ENCODE measurements around the gene ABCD3.

The ABCD3 gene

GRCh38 chr1:94468708-94469107 lies 50.5 kb downstream of the ABCD3 start:
- Histone ChIP-seq H3K9me3 (ENCODE audit: control insufficient read depth, insufficient read depth, low read depth, low read length) (no peaks in the 10 kb centered on the region), H3K27ac (ENCODE audit: extremely low read depth, low read depth, low read length) (no peak overlapping the region), H3K36me3 (ENCODE audit: control insufficient read depth in 2 of 2, insufficient read depth in 1 of 2, low read length in 2 of 2) (peaks cover 10 to 27% of the 10 kb centered on the region in 2 experiments), H3K4me1 (ENCODE audit: control insufficient read depth, insufficient read depth, low read length) (no peaks in the 10 kb centered on the region), H3K4me3 (ENCODE audit: low read depth, low read length) (no peak overlapping the region)
- CTCF ChIA-PET: interaction anchor here (0.6 to 1.0 kb wide), 2 partner anchors 13 to 331 kb away, joined by 3 to 5 read pairs; no protein-coding TSS in a partner anchor
- TF ChIP-seq SP7 (tag by site-specific recombination; IDR thresholded peaks at IDR 0.05): no peak
- no peak for TF ChIP-seq ZNF112 (tag by site-specific recombination; IDR thresholded peaks at IDR 0.05)
- no peak for TF ChIP-seq RBAK (tag by site-specific recombination; IDR thresholded peaks at IDR 0.05)
- no peak for TF ChIP-seq ZNF530 (tag by site-specific recombination; IDR thresholded peaks at IDR 0.05; ENCODE audit: low read depth)
- TF ChIP-seq PBX3 (CRISPR knock-in tag; IDR thresholded peaks at IDR 0.05): no peak
- TF ChIP-seq ZNF211 (tag by site-specific recombination; IDR thresholded peaks at IDR 0.05; ENCODE audit: low read depth): no peak
- TF ChIP-seq ZNF404 (tag by site-specific recombination; IDR thresholded peaks at IDR 0.05): no peak
- TF ChIP-seq ZNF776 (tag by site-specific recombination; IDR thresholded peaks at IDR 0.05; ENCODE audit: borderline replicate concordance): no peak
- TF ChIP-seq ZNF157 (tag by site-specific recombination; IDR thresholded peaks at IDR 0.05): no peak
- no peak for TF ChIP-seq KLF10 (tag by site-specific recombination; IDR thresholded peaks at IDR 0.05)
- TF ChIP-seq PRDM10 (tag by site-specific recombination; IDR thresholded peaks at IDR 0.05): no peak
- POLR2A ChIA-PET: interaction anchor here (0.7 kb wide), 1 partner anchor 14 kb away, joined by 4 read pairs; no protein-coding TSS in a partner anchor

- Histone ChIP-seq H3K9me3 (ENCODE audit: control insufficient read depth, insufficient read depth, low read depth, low read length) (no peaks in the 10 kb centered on the region), H3K36me3 (ENCODE audit: control insufficient read depth in 2 of 2, insufficient read depth in 1 of 2, low read length in 2 of 2) (peaks cover 6 to 14% of the 10 kb centered on the region in 2 experiments), H3K4me1 (ENCODE audit: control insufficient read depth, insufficient read depth, low read length) (no peaks in the 10 kb centered on the region), H3K4me3 (ENCODE audit: low read depth, low read length) (no peak overlapping the region), H3K27ac (ENCODE audit: extremely low read depth, low read depth, low read length) (no peak overlapping the region)
- TF ChIP-seq ZNF670 (tag by site-specific recombination; IDR thresholded peaks at IDR 0.05; ENCODE audit: low read depth) (no peak), HOXC10 (CRISPR knock-in tag; IDR thresholded peaks at IDR 0.05) (no peak), EGR2 (tag by site-specific recombination; IDR thresholded peaks at IDR 0.05; ENCODE audit: low read depth) (no peak), SETDB1 (IDR thresholded peaks at IDR 0.05; ENCODE audit: insufficient read length, low read length) (no peak), ZSCAN30 (tag by site-specific recombination; IDR thresholded peaks at IDR 0.05) (no peak), ZNF146 (tag by site-specific recombination; IDR thresholded peaks at IDR 0.05) (no peak), ZNF677 (tag by site-specific recombination; IDR thresholded peaks at IDR 0.05) (no peak), ZNF138 (tag by site-specific recombination; IDR thresholded peaks at IDR 0.05; ENCODE audit: borderline replicate concordance) (no peak), ZNF354C (tag by site-specific recombination; IDR thresholded peaks at IDR 0.05; ENCODE audit: borderline replicate concordance, low read depth) (no peak), AEBP2 (tag by site-specific recombination; IDR thresholded peaks at IDR 0.05; ENCODE audit: borderline replicate concordance) (no peak), ZBTB20 (tag by site-specific recombination; IDR thresholded peaks at IDR 0.05) (no peak), ZNF133 (tag by site-specific recombination; IDR thresholded peaks at IDR 0.05) (no peak), ZNF423 (tag by site-specific recombination; IDR thresholded peaks at IDR 0.05) (no peak), ZNF366 (tag by site-specific recombination; conservative IDR thresholded peaks at IDR 0.05) (no peak)
- ChIA-PET CTCF (interaction anchor here (1.2 to 3.9 kb wide), 3 partner anchors 10 to 573 kb away, joined by 3 to 35 read pairs (median 9); no protein-coding TSS in a partner anchor), POLR2A (no interaction called here)
Observed at GRCh38 chr1:94471271-94471670, 53.1 kb downstream of the ABCD3 start.
